PC-3 (cell line): Measurements from ENCODE around the gene PLOD1. TPM values are rescaled to one million over a fixed set of nuclear protein-coding genes. Genes with fewer than 3 reads are reported as not detected.
"Not testable (repeated sequence)": the region's sequence is repeated elsewhere in the genome, so short reads cannot be mapped to it uniquely, and the experiment has no call there.

Source experiments
- ATAC-seq: fragments of 200-7000 bp; cut with Tn5 transposase; 2 replicates; pipeline ENCODE4 v1.9.1; 2020; ENCODE audit warnings: mild to moderate bottlenecking, moderate library complexity
- BruUV-seq: library from RNA; stranded (reverse); fragments of 400-500 nt; replicated peaks from 2 replicates; lab custom pipeline; 2021; lab: Mats Ljungman, UMichigan
- CTCF ChIA-PET: fragments of 300-600 bp; sonication (Branson Sonifier 250); formaldehyde crosslinking; loops from one replicate; lab custom pipeline; 2022; ENCODE audit warnings: antibody characterized with exemption; lab: Charles Lee
- POLR2A ChIA-PET: fragments of 300-600 bp; sonication (Branson Sonifier 250); formaldehyde crosslinking; loops from one replicate; lab custom pipeline; 2022; ENCODE audit warnings: antibody characterized with exemption; ENCODE audit not compliant: unreplicated experiment; lab: Charles Lee
- DNase-seq: peaks from one replicate; pipeline ENCODE4 v3.0.0-alpha.2; 2015
- H2AFZ ChIP-seq: fragments of 300-600 bp; sonication (generic); 2 replicates; pipeline ENCODE4 v1.6.0; 2016; ENCODE audit warnings: antibody characterized with exemption, low read length
- H3F3A ChIP-seq: fragments of 300-600 bp; sonication (generic); one replicate; pipeline ENCODE4 v1.6.0; 2017; ENCODE audit warnings: antibody characterized with exemption, low read length, control low read depth, mild to moderate bottlenecking; ENCODE audit not compliant: unreplicated experiment
- H3K27ac ChIP-seq: fragments of 300-600 bp; sonication (generic); 2 replicates; pipeline ENCODE4 v1.5.1; 2016; ENCODE audit warnings: mild to moderate bottlenecking, low read length
- H3K27me3 ChIP-seq: fragments of 300-600 bp; sonication (generic); 2 replicates; pipeline ENCODE4 v1.6.1; 2016; ENCODE audit warnings: low read length, mixed read lengths
- H3K36me3 ChIP-seq: fragments of 300-600 bp; sonication (generic); 2 replicates; pipeline ENCODE4 v1.6.1; 2016; ENCODE audit warnings: low read depth, mixed run types, low read length, mixed read lengths
- H3K4me1 ChIP-seq: fragments of 300-600 bp; sonication (generic); 2 replicates; pipeline ENCODE4 v1.5.1; 2016; ENCODE audit warnings: low read length; ENCODE audit not compliant: insufficient read depth
- H3K4me2 ChIP-seq: fragments of 300-600 bp; sonication (generic); 2 replicates; pipeline ENCODE4 v1.6.0; 2016; ENCODE audit warnings: low read length
- H3K4me3 ChIP-seq: fragments of 300-600 bp; sonication (generic); 2 replicates; pipeline ENCODE4 v1.5.1; 2016; ENCODE audit warnings: mild to moderate bottlenecking, low read length, mixed read lengths
- H3K79me2 ChIP-seq: fragments of 300-600 bp; sonication (generic); 2 replicates; pipeline ENCODE4 v1.6.1; 2017; ENCODE audit warnings: low read length, mixed read lengths
- H3K9ac ChIP-seq: fragments of 300-600 bp; sonication (generic); 2 replicates; pipeline ENCODE4 v1.6.0; 2016; ENCODE audit warnings: mild to moderate bottlenecking, low read length
- H3K9me2 ChIP-seq: fragments of 300-600 bp; sonication (generic); replicated peaks from 2 replicates; pipeline ENCODE4 v1.6.1; 2016; ENCODE audit warnings: mixed run types, low read length, mixed read lengths
- H3K9me3 ChIP-seq: fragments of 300-600 bp; sonication (generic); 2 replicates; pipeline ENCODE4 v1.6.1; 2016; ENCODE audit warnings: low read length, mixed read lengths
- H4K20me1 ChIP-seq: fragments of 300-600 bp; sonication (generic); 2 replicates; pipeline ENCODE4 v1.6.1; 2016; ENCODE audit warnings: low read length, mixed read lengths
- EZH2 ChIP-seq: fragments of 300-600 bp; sonication (generic); IDR thresholded peaks from one replicate; pipeline ENCODE4 v1.6.1; 2017; ENCODE audit warnings: antibody characterized with exemption, mild to moderate bottlenecking, low read length; ENCODE audit not compliant: unreplicated experiment
- EZH2phosphoT487 ChIP-seq: fragments of 300-600 bp; sonication (generic); IDR thresholded peaks from 2 replicates; pipeline ENCODE4 v1.6.1; 2018; ENCODE audit warnings: mild to moderate bottlenecking, antibody characterized with exemption, low read length, borderline replicate concordance
- intact Hi-C: fragments of 100-400 bp; cut with micrococcal nuclease; formaldehyde crosslinking; loops from 2 replicates; pipeline ENCODE4 v1.9.0; 2023
- total RNA-seq: library from RNA; depleted of rRNA; stranded (reverse); fragments of >200 nt; gene quantifications from 2 replicates; pipeline ENCODE4 v1.2.3, GENCODE V29; 2014
- TF ChIP-seq, protein P1 (sequence below): fragments of 300-600 bp; sonication (generic); conservative IDR thresholded peaks from 2 replicates; pipeline ENCODE4 v1.5.1; 2017; ENCODE audit warnings: antibody characterized with exemption, low read depth, mild to moderate bottlenecking, low read length

The PLOD1 gene
- total RNA-seq, 1 experiment from 2014 or later, result 179 TPM

DNA sequence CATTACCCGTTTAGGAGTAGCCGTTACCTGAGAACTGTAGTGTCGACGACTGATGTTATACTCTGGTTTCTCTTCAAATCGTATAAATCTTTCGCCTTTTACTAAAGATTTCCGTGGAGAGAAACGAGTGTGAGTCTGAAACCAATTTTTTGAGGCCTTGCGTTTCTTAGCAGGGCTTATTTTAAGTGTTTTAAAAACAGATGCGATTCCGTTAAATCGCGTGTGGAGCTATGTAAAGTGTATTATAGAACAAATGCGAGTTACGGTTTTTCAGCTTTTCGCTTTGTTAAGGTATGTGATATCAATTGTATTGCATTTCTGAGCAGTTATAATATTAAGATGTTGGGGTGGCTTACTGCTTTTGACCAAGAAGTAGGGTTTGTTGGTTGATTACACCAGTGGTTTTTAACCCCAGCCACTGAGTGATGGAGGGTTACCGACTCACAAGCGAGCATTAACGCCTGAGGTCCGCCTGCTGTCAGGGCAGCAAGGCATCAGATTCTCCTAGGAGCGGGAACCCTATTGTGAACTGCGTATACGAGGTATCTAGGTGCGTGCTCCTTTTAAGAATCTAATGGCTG lies 26.3 kb upstream of the PLOD1 start:
- Histone ChIP-seq H3F3A (no peaks in the 10 kb centered on the region), H3K27me3 (no peaks in the 10 kb centered on the region), H2AFZ (peak overlapping the region; percentile 48; the same call in 1 of the 2 replicates), H4K20me1 (no peaks in the 10 kb centered on the region), H3K9ac (peak overlapping the region; percentile 88), H3K9me3 (no peaks in the 10 kb centered on the region), H3K79me2 (no peaks in the 10 kb centered on the region), H3K4me1 (peaks cover 3% of the 10 kb centered on the region; the same call in 1 of the 2 replicates), H3K9me2 (no peaks in the 10 kb centered on the region), H3K4me3 (peak overlapping the region; percentile 60; the same call in 1 of the 2 replicates), H3K36me3 (no peaks in the 10 kb centered on the region), H3K27ac (peak overlapping the region; percentile 95), H3K4me2 (peak overlapping the region; percentile 83)
- CTCF ChIA-PET, result interaction anchor here (0.6 to 1.2 kb wide), 3 partner anchors 70 to 210 kb away, joined by 3 to 7 read pairs (median 4); partner anchors contain the start of gene MFN2
- POLR2A ChIA-PET, result interaction anchor here (0.6 to 2.8 kb wide), 23 partner anchors 11 to 749 kb away, joined by 3 to 28 read pairs (median 4); partner anchors contain the start of genes CLCN6, KIAA2013, MFN2 and MIIP
- peak; percentile 98 for DNase-seq
- TF ChIP-seq EZH2phosphoT487 (no peak), EZH2 (no peak)
- TF ChIP-seq, protein P1, sequence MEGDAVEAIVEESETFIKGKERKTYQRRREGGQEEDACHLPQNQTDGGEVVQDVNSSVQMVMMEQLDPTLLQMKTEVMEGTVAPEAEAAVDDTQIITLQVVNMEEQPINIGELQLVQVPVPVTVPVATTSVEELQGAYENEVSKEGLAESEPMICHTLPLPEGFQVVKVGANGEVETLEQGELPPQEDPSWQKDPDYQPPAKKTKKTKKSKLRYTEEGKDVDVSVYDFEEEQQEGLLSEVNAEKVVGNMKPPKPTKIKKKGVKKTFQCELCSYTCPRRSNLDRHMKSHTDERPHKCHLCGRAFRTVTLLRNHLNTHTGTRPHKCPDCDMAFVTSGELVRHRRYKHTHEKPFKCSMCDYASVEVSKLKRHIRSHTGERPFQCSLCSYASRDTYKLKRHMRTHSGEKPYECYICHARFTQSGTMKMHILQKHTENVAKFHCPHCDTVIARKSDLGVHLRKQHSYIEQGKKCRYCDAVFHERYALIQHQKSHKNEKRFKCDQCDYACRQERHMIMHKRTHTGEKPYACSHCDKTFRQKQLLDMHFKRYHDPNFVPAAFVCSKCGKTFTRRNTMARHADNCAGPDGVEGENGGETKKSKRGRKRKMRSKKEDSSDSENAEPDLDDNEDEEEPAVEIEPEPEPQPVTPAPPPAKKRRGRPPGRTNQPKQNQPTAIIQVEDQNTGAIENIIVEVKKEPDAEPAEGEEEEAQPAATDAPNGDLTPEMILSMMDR, result no peak
- peak; percentile 66 for ATAC-seq
- BruUV-seq, result TSS peak; percentile 100
- intact Hi-C loops, result loop anchor here (2.0 to 5.0 kb wide), 3 partner anchors 21 to 74 kb away; partner anchors contain the start of gene MFN2

DNA sequence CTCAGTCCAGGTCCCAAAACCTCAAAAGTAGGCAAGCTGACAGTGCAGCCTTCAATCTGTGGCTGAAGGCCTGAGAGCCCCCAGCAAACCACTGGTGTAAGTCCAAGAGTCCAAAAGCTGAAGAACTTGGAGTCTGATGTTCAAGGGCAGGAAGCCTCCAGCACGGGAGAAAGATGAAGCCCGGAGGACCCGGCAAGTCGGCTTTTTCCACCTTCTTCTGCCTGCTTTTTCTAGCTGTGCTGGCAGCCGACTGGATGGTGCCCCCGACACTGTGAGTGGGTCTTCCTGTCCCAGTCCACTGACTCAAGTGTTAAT lies 23.6 kb upstream of the PLOD1 start:
- BruUV-seq, DNase-seq, H3K9me2 ChIP-seq, H3K9me3 ChIP-seq, H3K27me3 ChIP-seq, H4K20me1 ChIP-seq, intact Hi-C loops, CTCF ChIA-PET, H3K79me2 ChIP-seq, H2AFZ ChIP-seq, H3K4me3 ChIP-seq, H3K9ac ChIP-seq, H3F3A ChIP-seq, H3K36me3 ChIP-seq, H3K27ac ChIP-seq, H3K4me1 ChIP-seq, ATAC-seq, H3K4me2 ChIP-seq: not testable (repeated sequence)
- POLR2A ChIA-PET, result interaction anchor here (2.0 kb wide), 1 partner anchor 15 kb away, joined by 8 read pairs; the partner anchor contains the start of gene KIAA2013

DNA sequence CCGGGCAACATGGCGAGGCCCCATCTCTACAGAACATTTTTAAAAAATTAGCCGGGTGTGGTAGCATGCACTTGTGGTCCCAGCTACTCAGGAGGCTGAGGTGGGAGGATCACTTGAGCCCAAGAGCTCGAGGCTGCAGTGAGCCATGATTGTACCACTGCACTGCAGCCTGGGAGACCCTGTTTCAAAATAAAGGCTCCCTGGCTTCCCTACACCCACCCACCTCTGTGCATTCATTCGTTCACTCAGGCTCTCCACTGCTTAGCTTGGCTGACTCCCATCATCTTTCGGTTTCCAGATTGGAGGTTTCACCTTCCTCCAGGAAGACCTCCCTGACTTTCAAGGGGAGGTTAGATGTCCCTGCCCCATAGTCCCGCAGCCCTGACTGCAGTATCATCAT lies 22.5 kb upstream of the PLOD1 start:
- H3F3A ChIP-seq, result no peaks in the 10 kb centered on the region
- no peak for ATAC-seq
- intact Hi-C loops, result no loop called here
- BruUV-seq, result no TSS peak
- no peak for TF ChIP-seq EZH2
- TF ChIP-seq, protein P1, result no peak
- no peak for TF ChIP-seq EZH2phosphoT487
- H2AFZ ChIP-seq, result no peak overlapping the region
- no peak overlapping the region for H3K27ac ChIP-seq
- H3K4me3 ChIP-seq, result no peak overlapping the region
- ChIA-PET POLR2A (no interaction called here), CTCF (no interaction called here)
- no peak overlapping the region for H3K9ac ChIP-seq
- H3K9me3 ChIP-seq, result no peaks in the 10 kb centered on the region
- no peak overlapping the region for H3K4me2 ChIP-seq
- no peaks in the 10 kb centered on the region for H3K9me2 ChIP-seq
- H3K79me2 ChIP-seq, result no peaks in the 10 kb centered on the region
- no peaks in the 10 kb centered on the region for H3K27me3 ChIP-seq
- peaks cover 3% of the 10 kb centered on the region; the same call in 1 of the 2 replicates for H3K4me1 ChIP-seq
- H3K36me3 ChIP-seq, result no peaks in the 10 kb centered on the region
- no peaks in the 10 kb centered on the region for H4K20me1 ChIP-seq
- DNase-seq, result no peak

DNA sequence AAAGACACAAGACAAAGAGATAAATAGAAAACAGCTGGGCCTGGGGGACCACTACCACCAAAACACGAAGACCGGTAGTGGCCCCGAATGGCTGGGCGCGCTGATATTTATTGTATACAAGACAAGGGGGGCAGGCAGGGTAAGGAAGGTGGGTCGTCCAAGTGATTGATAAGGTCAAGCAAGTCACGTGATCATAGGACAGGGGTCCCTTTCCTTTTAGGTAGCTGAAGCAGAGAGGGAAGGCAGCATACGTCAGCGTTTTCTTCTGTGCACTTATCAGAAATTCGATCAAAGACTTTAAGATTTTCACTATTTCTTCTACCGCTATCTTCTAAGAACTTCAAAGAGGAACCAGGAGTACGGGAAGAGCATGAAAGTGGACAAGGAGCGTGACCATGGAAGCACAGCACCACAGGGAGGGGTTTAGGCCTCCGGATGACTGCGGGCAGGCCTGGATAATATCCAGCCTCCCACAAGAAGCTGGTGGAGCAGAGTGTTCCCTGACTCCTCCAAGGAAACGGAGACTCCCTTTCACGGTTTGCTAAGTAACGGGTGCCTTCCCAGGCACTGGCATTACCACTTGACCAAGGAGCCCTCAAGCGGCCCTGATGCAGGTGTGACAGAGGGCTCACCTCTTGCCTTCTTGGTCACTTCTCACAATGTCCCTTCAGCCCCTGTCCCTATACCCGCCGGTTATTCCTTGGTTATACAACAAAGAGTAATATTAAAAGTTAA lies 21.9 kb upstream of the PLOD1 start:
- H2AFZ ChIP-seq, H3K4me1 ChIP-seq, ATAC-seq, H3K9ac ChIP-seq, H3K27ac ChIP-seq, H4K20me1 ChIP-seq, H3F3A ChIP-seq, H3K79me2 ChIP-seq, H3K9me3 ChIP-seq, intact Hi-C loops, H3K4me3 ChIP-seq, H3K9me2 ChIP-seq, CTCF ChIA-PET, H3K36me3 ChIP-seq, H3K4me2 ChIP-seq, BruUV-seq, DNase-seq, H3K27me3 ChIP-seq: not testable (repeated sequence)
- POLR2A ChIA-PET, result interaction anchor here (0.7 kb wide), 1 partner anchor 23 kb away, joined by 7 read pairs; no protein-coding TSS in a partner anchor
